Measurements from ENCODE around the gene RELT. TPM values are rescaled to one million over a fixed set of nuclear protein-coding genes. Genes with fewer than 3 reads are reported as not detected.

RELT gene
- total RNA-seq (10 to 100 TPM; 11.7 to 12.8 TPM), polyA plus RNA-seq (1 to 10 TPM; 1.3 to 3.3 (median 2.7) TPM), total RNA-seq (21.8 to 227 (median 51.7) reads per million in 6 experiments)

GRCh38 chr11:73376160-73376802, at the start of gene RELT:
Gene RELT, plus strand, starts transcription at chr11:73376399. Its CDS starts 12,738 bp downstream, at chr11:73389137.
- DNase-seq = peak; percentile 86 to 98 (median 94)
- Mint-ChIP-seq H3K36me3 (peaks cover 0 to 3% (median 0%) of the 10 kb centered on the region in 3 donors), H3K9me3 (no peaks in the 10 kb centered on the region), H3K4me3 (peak within 1 kb of the TSS; percentile 82 to 95 (median 92)), H3K27me3 (no peaks in the 10 kb centered on the region), H3K27ac (peak within 1 kb of the TSS; percentile 86 to 98 (median 96)), H3K4me1 (peaks cover 21 to 64% (median 45%) of the 10 kb centered on the region in 4 donors)
- peak; percentile 86 for ATAC-seq
- POLR2A ChIA-PET = interaction anchor here (0.8 to 2.0 kb wide), 5 partner anchors 9 to 17 kb away, joined by 3 to 6 read pairs (median 4); no protein-coding TSS in a partner anchor

GRCh38 chr11:73326929-73327811, 49.0 kb upstream of the RELT start:
- Mint-ChIP-seq H3K4me3 (no peak overlapping the region), H3K27me3 (no peaks in the 10 kb centered on the region), H3K36me3 (no peaks in the 10 kb centered on the region), H3K4me1 (peaks cover 0 to 3% (median 2%) of the 10 kb centered on the region in 4 donors), H3K27ac (no peak overlapping the region), H3K9me3 (no peaks in the 10 kb centered on the region)
- DNase-seq = no peak
- POLR2A ChIA-PET = no interaction called here
- no peak for ATAC-seq

GRCh38 chr11:73327812-73328364, 48.3 kb upstream of the RELT start:
- peak overlapping the region in 1 of 10 donors; percentile 54 for H3K27ac Mint-ChIP-seq
- ATAC-seq = no peak
- POLR2A ChIA-PET = no interaction called here

GRCh38 chr11:73330569-73331093, 45.6 kb upstream of the RELT start:
- POLR2A ChIA-PET = interaction anchor here (0.9 kb wide), 1 partner anchor 20 kb away, joined by 3 read pairs; no protein-coding TSS in a partner anchor
- Mint-ChIP-seq H3K27me3 (peaks cover 0 to 4% (median 0%) of the 10 kb centered on the region in 5 donors), H3K36me3 (no peaks in the 10 kb centered on the region)

More at GRCh38 chr11:73327812-73328364, 48.3 kb upstream of the RELT start:
- Mint-ChIP-seq H3K27me3 (no peaks in the 10 kb centered on the region), H3K4me3 (no peak overlapping the region), H3K36me3 (no peaks in the 10 kb centered on the region), H3K4me1 (no peaks in the 10 kb centered on the region), H3K9me3 (no peaks in the 10 kb centered on the region)
- no peak for DNase-seq

GRCh38 chr11:73331138-73331916, 44.9 kb upstream of the RELT start:
- Mint-ChIP-seq H3K27me3 (peaks cover 0 to 5% (median 2%) of the 10 kb centered on the region in 5 donors), H3K4me1 (peaks cover 0 to 3% (median 0%) of the 10 kb centered on the region in 4 donors), H3K27ac (no peak overlapping the region), H3K9me3 (no peaks in the 10 kb centered on the region), H3K4me3 (no peak overlapping the region), H3K36me3 (no peaks in the 10 kb centered on the region)
- no peak for ATAC-seq
- POLR2A ChIA-PET = interaction anchor here (0.9 kb wide), 1 partner anchor 20 kb away, joined by 3 read pairs; no protein-coding TSS in a partner anchor
- no peak for DNase-seq

More at GRCh38 chr11:73330569-73331093, 45.6 kb upstream of the RELT start:
- no peak overlapping the region for H3K27ac Mint-ChIP-seq
- peaks cover 0 to 3% (median 0%) of the 10 kb centered on the region in 4 donors for H3K4me1 Mint-ChIP-seq
- ATAC-seq = no peak
- no peak for DNase-seq
- H3K4me3 Mint-ChIP-seq = no peak overlapping the region
- no peaks in the 10 kb centered on the region for H3K9me3 Mint-ChIP-seq

GRCh38 chr11:73333173-73333572, 43.0 kb upstream of the RELT start:
- Mint-ChIP-seq H3K27me3 (peaks cover 0 to 8% (median 2%) of the 10 kb centered on the region in 5 donors), H3K36me3 (no peaks in the 10 kb centered on the region), H3K4me1 (peaks cover 0 to 3% (median 0%) of the 10 kb centered on the region in 4 donors), H3K4me3 (no peak overlapping the region), H3K27ac (no peak overlapping the region), H3K9me3 (no peaks in the 10 kb centered on the region)
- DNase-seq = no peak
- no peak for ATAC-seq
- POLR2A ChIA-PET = interaction anchor here (1.4 kb wide), 1 partner anchor 25 kb away, joined by 5 read pairs; the partner anchor contains the start of gene ARHGEF17

- POLR2A ChIA-PET = interaction anchor here (1.4 kb wide), 1 partner anchor 26 kb away, joined by 5 read pairs; the partner anchor contains the start of gene ARHGEF17
- ATAC-seq (no peak), DNase-seq (no peak)
- Mint-ChIP-seq H3K27ac (no peak overlapping the region), H3K9me3 (no peaks in the 10 kb centered on the region), H3K36me3 (no peaks in the 10 kb centered on the region), H3K4me1 (peaks cover 0 to 3% (median 0%) of the 10 kb centered on the region in 4 donors), H3K27me3 (peaks cover 0 to 8% (median 2%) of the 10 kb centered on the region in 5 donors), H3K4me3 (no peak overlapping the region)
Measured at GRCh38 chr11:73333640-73334383, 42.4 kb upstream of the RELT start.

GRCh38 chr11:73334384-73335203, 41.6 kb upstream of the RELT start:
- Mint-ChIP-seq H3K27ac (no peak overlapping the region), H3K36me3 (no peaks in the 10 kb centered on the region), H3K4me3 (no peak overlapping the region), H3K27me3 (peaks cover 0 to 8% (median 2%) of the 10 kb centered on the region in 5 donors), H3K9me3 (no peaks in the 10 kb centered on the region), H3K4me1 (peaks cover 0 to 3% (median 0%) of the 10 kb centered on the region in 4 donors)
- ATAC-seq (no peak), DNase-seq (no peak)
- POLR2A ChIA-PET = interaction anchor here (0.5 to 1.0 kb wide), 2 partner anchors 26 to 900 kb away, joined by 3 to 5 read pairs; partner anchors contain the start of gene CLPB

- ATAC-seq = peak; percentile 78 to 89
- Mint-ChIP-seq H3K4me1 (peaks cover 0 to 3% (median 0%) of the 10 kb centered on the region in 4 donors), H3K36me3 (no peaks in the 10 kb centered on the region), H3K27me3 (peaks cover 0 to 8% (median 2%) of the 10 kb centered on the region in 5 donors), H3K4me3 (no peak overlapping the region), H3K9me3 (no peaks in the 10 kb centered on the region), H3K27ac (no peak overlapping the region)
- peak; percentile 63 to 85 (median 78) for DNase-seq
- POLR2A ChIA-PET = interaction anchor here (0.5 to 1.0 kb wide), 4 partner anchors 26 to 901 kb away, joined by 3 to 5 read pairs (median 3); partner anchors contain the start of gene CLPB
Measured at GRCh38 chr11:73335204-73335923, 40.8 kb upstream of the RELT start.

- ATAC-seq (no peak), DNase-seq (no peak)
- POLR2A ChIA-PET = interaction anchor here (1.2 kb wide), 1 partner anchor 62 kb away, joined by 3 read pairs; no protein-coding TSS in a partner anchor
- Mint-ChIP-seq H3K4me1 (peaks cover 0 to 3% (median 0%) of the 10 kb centered on the region in 4 donors), H3K4me3 (no peak overlapping the region), H3K27ac (no peak overlapping the region), H3K9me3 (peaks cover 0 to 2% (median 0%) of the 10 kb centered on the region in 9 donors), H3K36me3 (no peaks in the 10 kb centered on the region), H3K27me3 (peaks cover 0 to 8% (median 2%) of the 10 kb centered on the region in 5 donors)
Measured at GRCh38 chr11:73337846-73338245, 38.4 kb upstream of the RELT start.

All from naive thymus-derived CD8-positive, alpha-beta T cell (primary cell).